Neuronal stem cell (in vitro differentiated cells): ENCODE data around the gene CCDC201.
"Not testable (repeated sequence)": the region's sequence is repeated elsewhere in the genome, so short reads cannot be mapped to it uniquely, and the experiment has no call there.

Experiments
- DNase-seq: peaks from one replicate; pipeline ENCODE4 v3.0.0-alpha.2; 2013; ENCODE audit warnings: low spot score
- H2AFZ ChIP-seq: one replicate; pipeline ENCODE4 v1.6.1; 2013; ENCODE audit warnings: mild to moderate bottlenecking, low read length, inconsistent platforms
- H2AK5ac ChIP-seq: 2 replicates; pipeline ENCODE4 v1.6.1; 2013; ENCODE audit warnings: low read depth, mild to moderate bottlenecking, inconsistent platforms, low read length, moderate library complexity, mixed read lengths
- H2BK120ac ChIP-seq: 2 replicates; pipeline ENCODE4 v1.6.1; 2013; ENCODE audit warnings: low read depth, mild to moderate bottlenecking, inconsistent platforms, low read length, moderate library complexity, mixed read lengths
- H2BK12ac ChIP-seq: one replicate; pipeline ENCODE4 v1.6.1; 2013; ENCODE audit warnings: low read length, inconsistent platforms
- H2BK15ac ChIP-seq: 2 replicates; pipeline ENCODE4 v1.6.1; 2013; ENCODE audit warnings: mild to moderate bottlenecking, low read length, inconsistent platforms, mixed read lengths
- H2BK5ac ChIP-seq: one replicate; pipeline ENCODE4 v1.6.1; 2013; ENCODE audit warnings: inconsistent platforms, mild to moderate bottlenecking, low read length, moderate library complexity
- H3K14ac ChIP-seq: one replicate; pipeline ENCODE4 v1.6.1; 2013; ENCODE audit warnings: low read length, inconsistent platforms
- H3K18ac ChIP-seq: 2 replicates; pipeline ENCODE4 v1.6.1; 2013; ENCODE audit warnings: low read length, inconsistent platforms
- H3K23ac ChIP-seq: 2 replicates; pipeline ENCODE4 v1.6.1; 2013; ENCODE audit warnings: low read depth, mild to moderate bottlenecking, mixed read lengths, low read length, inconsistent platforms; ENCODE audit not compliant: poor library complexity
- H3K27ac ChIP-seq: replicated peaks from 3 replicates; pipeline ENCODE4 v1.5.1; 2013; ENCODE audit warnings: low read length, inconsistent platforms
- H3K27me3 ChIP-seq, 3 experiments: 2 replicates each; pipeline ENCODE4 v1.6.1; 2013; ENCODE audit warnings: low read length in 3 of 3, mild to moderate bottlenecking in 2 of 3, inconsistent platforms in 1 of 3, low read depth in 1 of 3, mixed read lengths in 1 of 3, moderate library complexity in 1 of 3; ENCODE audit not compliant: control insufficient read depth in 3 of 3, insufficient read depth in 3 of 3
- H3K36me3 ChIP-seq, 2 donors: replicated peaks in 1 of 2; 2 replicates each; pipeline ENCODE4 v1.6.1; 2013; ENCODE audit warnings: low read length in 2 of 2; ENCODE audit not compliant: control insufficient read depth in 2 of 2, insufficient read depth in 2 of 2
- H3K4ac ChIP-seq: 2 replicates; pipeline ENCODE4 v1.6.1; 2013; ENCODE audit warnings: inconsistent platforms, mild to moderate bottlenecking, low read length, moderate library complexity
- H3K4me1 ChIP-seq, 2 donors: 1 replicate in 1 of 2; 2 replicates in 1 of 2; pipeline ENCODE4 v1.6.1; 2013; ENCODE audit warnings: low read length in 2 of 2, low read depth in 1 of 2; ENCODE audit not compliant: control insufficient read depth in 2 of 2, insufficient read depth in 1 of 2
- H3K4me2 ChIP-seq: one replicate; pipeline ENCODE4 v1.6.1; 2013; ENCODE audit warnings: mild to moderate bottlenecking, low read length, inconsistent platforms; ENCODE audit not compliant: insufficient read depth, poor library complexity, severe bottlenecking
- H3K4me3 ChIP-seq, 2 donors: 2 replicates each; pipeline ENCODE4 v1.5.1; 2013; ENCODE audit warnings: low read length in 2 of 2, mild to moderate bottlenecking in 2 of 2, inconsistent platforms in 1 of 2, moderate library complexity in 1 of 2
- H3K79me1 ChIP-seq: one replicate; pipeline ENCODE4 v1.6.1; 2013; ENCODE audit warnings: low read depth, mild to moderate bottlenecking, inconsistent platforms, low read length, moderate library complexity
- H3K9ac ChIP-seq: one replicate; pipeline ENCODE4 v1.6.1; 2013; ENCODE audit warnings: mild to moderate bottlenecking, low read depth, low read length, inconsistent platforms; ENCODE audit not compliant: poor library complexity
- H3K9me3 ChIP-seq, 2 donors: replicated peaks in 1 of 2; 2 replicates each; pipeline versions ENCODE3 to v1.6.1; 2013; ENCODE audit warnings: low read length in 2 of 2, mild to moderate bottlenecking in 2 of 2, inconsistent platforms in 1 of 2, low read depth in 1 of 2, mixed read lengths in 1 of 2, moderate library complexity in 1 of 2; ENCODE audit not compliant: control insufficient read depth in 2 of 2, insufficient read depth in 1 of 2
- H4K8ac ChIP-seq: one replicate; pipeline ENCODE4 v1.6.1; 2013; ENCODE audit warnings: low read depth, mild to moderate bottlenecking, inconsistent platforms, low read length, moderate library complexity
- H4K91ac ChIP-seq: one replicate; pipeline ENCODE4 v1.6.1; 2013; ENCODE audit warnings: low read length, low read depth, mild to moderate bottlenecking, inconsistent platforms; ENCODE audit not compliant: poor library complexity
- WGBS, 2 donors: extraction: QIAGEN DNeasy Blood & Tissue Kit; methylation state at CpG; one replicate each; pipeline ENCODE4 v1.1.7; 2013; ENCODE audit warnings: missing lambda C conversion rate in 2 of 2, mixed read lengths in 1 of 2; ENCODE audit not compliant: insufficient read length in 2 of 2, insufficient replicate concordance in 1 of 2; ENCODE audit errors: extremely low coverage in 2 of 2; 5-methylcytosine and 5-hydroxymethylcytosine counted together

CCDC201 gene

GRCh38 chr7:45818763-45819162 is 54.1 kb downstream of the CCDC201 start:
- H4K91ac ChIP-seq: not testable (repeated sequence)
- WGBS, 2 donors: no CpG with 5 or more reads among the region's 12 CpGs

GRCh38 chr7:45817913-45818312 is 55.0 kb downstream of the CCDC201 start:
- H4K8ac ChIP-seq, H3K9me3 ChIP-seq, H3K36me3 ChIP-seq, H3K14ac ChIP-seq, H3K79me1 ChIP-seq, H3K23ac ChIP-seq, DNase-seq, H3K4me3 ChIP-seq, H2AK5ac ChIP-seq, H3K27me3 ChIP-seq, H2BK15ac ChIP-seq, H2BK5ac ChIP-seq, H2AFZ ChIP-seq, H2BK12ac ChIP-seq, H3K4me2 ChIP-seq, H4K91ac ChIP-seq, H3K18ac ChIP-seq, H3K9ac ChIP-seq, H3K27ac ChIP-seq, H3K4me1 ChIP-seq, H2BK120ac ChIP-seq, H3K4ac ChIP-seq: not testable (repeated sequence)
- no CpG with 5 or more reads among the region's 12 CpGs for WGBS, 2 donors

More at GRCh38 chr7:45818763-45819162, 54.1 kb downstream of the CCDC201 start:
- DNase-seq, H3K14ac ChIP-seq, H3K79me1 ChIP-seq, H2BK5ac ChIP-seq, H3K9me3 ChIP-seq, H3K4me3 ChIP-seq, H3K27me3 ChIP-seq, H2BK12ac ChIP-seq, H3K36me3 ChIP-seq, H3K4me1 ChIP-seq, H3K4me2 ChIP-seq, H4K8ac ChIP-seq, H3K27ac ChIP-seq, H3K23ac ChIP-seq, H2BK120ac ChIP-seq, H3K18ac ChIP-seq, H2AK5ac ChIP-seq, H3K9ac ChIP-seq, H2BK15ac ChIP-seq, H3K4ac ChIP-seq, H2AFZ ChIP-seq: not testable (repeated sequence)

GRCh38 chr7:45817016-45817415 is 55.9 kb downstream of the CCDC201 start:
- not testable (repeated sequence) for H3K9ac ChIP-seq, H3K23ac ChIP-seq, H2BK5ac ChIP-seq, H3K18ac ChIP-seq, H2AFZ ChIP-seq, H3K36me3 ChIP-seq, H3K79me1 ChIP-seq, H4K91ac ChIP-seq, H3K4ac ChIP-seq, DNase-seq, H3K9me3 ChIP-seq, H2BK120ac ChIP-seq, H3K27me3 ChIP-seq, H3K4me2 ChIP-seq, H2AK5ac ChIP-seq, H2BK12ac ChIP-seq, H4K8ac ChIP-seq, H3K27ac ChIP-seq, H3K4me1 ChIP-seq, H3K4me3 ChIP-seq, H3K14ac ChIP-seq, H2BK15ac ChIP-seq
- WGBS, 2 donors: no CpG with 5 or more reads among the region's 8 CpGs

DNA sequence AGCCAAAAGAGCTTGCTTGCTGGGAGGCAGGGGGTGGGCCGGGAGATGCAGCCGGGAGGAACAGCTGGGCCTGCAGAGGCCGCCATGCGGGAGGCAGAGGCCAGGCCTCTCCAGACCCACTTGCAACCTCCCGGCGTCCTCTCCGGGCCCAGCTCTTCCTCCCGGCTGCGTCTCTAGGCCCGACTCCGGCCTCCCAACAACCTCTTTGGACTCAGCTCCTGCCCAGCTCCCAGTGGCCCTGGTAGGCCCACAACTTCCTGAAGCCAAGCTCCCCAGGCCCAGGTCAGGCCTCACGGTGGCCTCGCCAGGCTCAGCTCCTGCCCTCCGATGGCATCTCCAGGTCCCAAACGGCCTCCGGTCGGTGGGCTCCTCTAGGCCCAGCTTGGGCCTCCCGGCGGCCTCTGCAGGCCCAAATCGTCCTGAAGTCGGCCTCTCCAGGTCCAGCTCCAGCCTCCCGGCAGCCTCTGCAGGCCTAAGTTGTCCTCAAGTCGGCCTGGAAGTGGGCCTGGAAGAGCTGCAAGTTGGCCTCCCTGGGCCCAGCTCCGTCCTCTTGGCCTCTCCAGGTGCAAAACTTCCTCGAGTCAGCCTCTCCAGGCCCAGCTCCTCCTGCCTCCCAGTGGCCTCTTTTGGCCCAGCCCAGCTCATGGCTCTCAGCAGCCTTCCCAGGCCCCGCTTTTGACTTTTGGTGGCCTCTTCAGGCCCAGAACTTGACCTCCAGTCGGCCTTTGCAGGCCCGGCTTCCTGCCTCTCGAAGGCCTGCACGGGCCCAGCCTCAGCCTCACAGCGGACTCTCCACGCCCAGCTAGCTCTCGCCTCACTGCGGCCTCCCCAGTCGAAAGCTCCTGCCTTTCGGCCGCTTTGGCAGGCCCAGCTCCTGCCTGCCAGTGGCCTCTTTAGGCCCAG is 58.4 kb downstream of the CCDC201 start:
- WGBS, 2 donors: no CpG with 5 or more reads among the region's 37 CpGs
- H3K4me1 ChIP-seq, H2AFZ ChIP-seq, H3K23ac ChIP-seq, H3K27ac ChIP-seq, H3K9ac ChIP-seq, H2BK15ac ChIP-seq, H3K14ac ChIP-seq, H3K18ac ChIP-seq, H3K4me2 ChIP-seq, H2BK120ac ChIP-seq, H2BK12ac ChIP-seq, H3K36me3 ChIP-seq, H3K27me3 ChIP-seq, H4K91ac ChIP-seq, H2AK5ac ChIP-seq, H3K4me3 ChIP-seq, H3K9me3 ChIP-seq, H4K8ac ChIP-seq, H2BK5ac ChIP-seq, H3K4ac ChIP-seq, DNase-seq, H3K79me1 ChIP-seq: not testable (repeated sequence)
